ENCODE data around the gene ARL5B. TPM values are rescaled to one million over a fixed set of nuclear protein-coding genes. Genes with fewer than 3 reads are reported as not detected.

Gene ARL5B
- total and polyA plus RNA-seq, 3 experiments from 2014 or later, result 0.98 to 9.5 (median 9.0) TPM

- H3K4me1 Mint-ChIP-seq, result peaks cover 0 to 4% (median 3%) of the 10 kb centered on the region in 3 donors
- POLR2A ChIA-PET, result no interaction called here
- CTCF ChIA-PET, result no interaction called here
- no peak overlapping the region for H3K4me3 Mint-ChIP-seq
- Histone ChIP-seq H3K27ac (ENCODE audit: low read depth, low read length) (no peak overlapping the region), H3K27me3 (ENCODE audit: insufficient read depth, low read length, poor library complexity, severe bottlenecking) (no peaks in the 10 kb centered on the region), H3K36me3 (ENCODE audit: insufficient read depth, low read length) (no peaks in the 10 kb centered on the region), H3K4me1 (ENCODE audit: insufficient read depth, low read length) (no peaks in the 10 kb centered on the region), H3K4me3 (ENCODE audit: low read length) (no peak overlapping the region), H3K9me3 (ENCODE audit: low read length) (no peaks in the 10 kb centered on the region)
- H3K36me3 Mint-ChIP-seq, result no peaks in the 10 kb centered on the region
- DNase-seq, result no peak
- peaks cover 8% of the 10 kb centered on the region in 2 donors for H3K27me3 Mint-ChIP-seq
- H3K27ac Mint-ChIP-seq, result no peak overlapping the region
- no peaks in the 10 kb centered on the region for H3K9me3 Mint-ChIP-seq
Measured at GRCh38 chr10:18687706-18688105, 28.5 kb downstream of the ARL5B start.

GRCh38 chr10:18689498-18689897 is 30.3 kb downstream of the ARL5B start:
- H3K4me3 Mint-ChIP-seq, result no peak overlapping the region
- no peaks in the 10 kb centered on the region for H3K36me3 ChIP-seq (ENCODE audit: insufficient read depth, low read length)
- ChIA-PET POLR2A (no interaction called here), CTCF (no interaction called here)
- H3K9me3 ChIP-seq (ENCODE audit: low read length), result no peaks in the 10 kb centered on the region
- H3K27ac ChIP-seq (ENCODE audit: low read depth, low read length), result no peak overlapping the region
- H3K4me1 Mint-ChIP-seq, result peaks cover 0 to 4% (median 2%) of the 10 kb centered on the region in 3 donors
- H3K27ac Mint-ChIP-seq, result no peak overlapping the region
- no peaks in the 10 kb centered on the region for H3K27me3 ChIP-seq (ENCODE audit: insufficient read depth, low read length, poor library complexity, severe bottlenecking)
- no peaks in the 10 kb centered on the region for H3K4me1 ChIP-seq (ENCODE audit: insufficient read depth, low read length)
- no peak for DNase-seq
- H3K27me3 Mint-ChIP-seq, result peaks cover 8 to 11% of the 10 kb centered on the region in 2 donors
- no peak overlapping the region for H3K4me3 ChIP-seq (ENCODE audit: low read length)
- H3K36me3 Mint-ChIP-seq, result no peaks in the 10 kb centered on the region
- H3K9me3 Mint-ChIP-seq, result no peaks in the 10 kb centered on the region

DNA sequence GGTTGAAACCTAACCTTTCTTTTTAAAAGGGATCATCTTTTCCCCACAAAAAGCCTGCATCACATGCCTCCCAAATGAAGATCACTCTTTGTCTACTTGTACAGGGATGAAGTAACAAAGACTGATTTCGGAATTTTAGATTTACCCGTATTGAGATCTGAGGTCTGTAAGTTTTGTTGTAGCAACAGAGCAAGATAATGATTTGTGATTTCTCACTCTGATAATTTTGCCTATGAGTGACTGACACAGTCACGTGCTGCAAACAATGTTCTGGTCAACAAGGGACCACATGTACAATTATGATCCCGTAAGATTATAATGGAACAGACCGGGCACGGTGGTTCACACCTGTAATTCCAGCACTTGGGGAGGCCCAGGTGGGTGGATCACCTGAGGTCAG is 31.3 kb downstream of the ARL5B start:
- ChIA-PET CTCF (no interaction called here), POLR2A (no interaction called here)

DNA sequence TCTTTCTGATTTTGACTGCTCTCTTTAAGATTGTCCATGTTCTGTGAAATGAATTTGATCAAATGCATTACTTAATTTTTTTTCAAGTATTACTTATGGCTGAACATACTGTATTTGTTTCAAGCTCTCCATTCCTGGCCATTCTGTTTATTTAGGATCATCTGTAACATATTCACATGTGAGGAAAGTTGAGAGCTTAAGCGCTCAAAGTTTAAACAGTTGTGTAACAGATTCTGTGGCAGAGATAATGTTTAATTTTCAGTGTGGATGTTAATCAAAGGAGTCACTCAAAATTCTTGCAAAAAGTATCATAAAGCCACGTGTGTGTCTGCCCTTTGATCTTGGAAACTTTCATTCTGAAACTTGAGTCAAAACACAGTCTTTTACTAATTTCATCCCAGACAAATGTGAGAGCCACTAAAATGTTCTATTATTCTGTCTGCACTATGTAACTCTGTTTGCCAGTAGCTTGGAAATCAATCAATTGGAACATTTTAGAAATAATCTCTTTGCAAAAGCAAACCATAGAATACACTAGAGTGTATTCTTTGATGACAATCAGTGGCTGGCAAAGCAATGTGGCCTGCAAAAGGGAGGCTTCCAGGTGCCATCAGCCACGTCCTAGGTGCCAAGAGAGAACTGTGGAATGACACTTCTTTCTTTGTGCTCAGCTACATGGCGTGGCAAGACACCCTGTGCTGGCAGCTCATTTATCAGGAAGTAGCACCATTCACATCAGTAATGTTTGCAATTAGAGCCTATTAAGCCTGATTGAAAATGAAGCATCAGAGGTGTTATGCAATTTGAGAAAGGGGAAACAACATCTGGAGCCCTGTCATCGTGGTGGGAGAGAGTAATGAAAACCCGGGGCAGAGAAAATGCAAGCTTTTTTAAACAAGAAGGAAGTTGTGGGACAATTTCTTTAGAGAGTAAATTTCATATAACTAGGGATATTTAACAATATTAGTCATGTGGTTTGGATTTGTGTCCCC is 40.9 kb downstream of the ARL5B start:
- CTCF ChIA-PET, result no interaction called here
- Mint-ChIP-seq H3K27me3 (no peaks in the 10 kb centered on the region), H3K36me3 (peaks cover 0 to 3% (median 0%) of the 10 kb centered on the region in 3 donors), H3K4me3 (no peak overlapping the region), H3K27ac (peak overlapping the region in 1 of 8 donors; percentile 30), H3K4me1 (peaks cover 0 to 3% (median 2%) of the 10 kb centered on the region in 3 donors), H3K9me3 (no peaks in the 10 kb centered on the region)
- Histone ChIP-seq H3K4me3 (ENCODE audit: low read length) (no peak overlapping the region), H3K4me1 (ENCODE audit: insufficient read depth, low read length) (no peaks in the 10 kb centered on the region), H3K27me3 (ENCODE audit: insufficient read depth, low read length, poor library complexity, severe bottlenecking) (no peaks in the 10 kb centered on the region), H3K36me3 (ENCODE audit: insufficient read depth, low read length) (no peaks in the 10 kb centered on the region), H3K27ac (ENCODE audit: low read depth, low read length) (no peak overlapping the region), H3K9me3 (ENCODE audit: low read length) (no peaks in the 10 kb centered on the region)
- DNase-seq, result no peak
- POLR2A ChIA-PET, result no interaction called here

More for the DNA sequence above, 31.3 kb downstream of the ARL5B start:
- Mint-ChIP-seq H3K4me1 (no peaks in the 10 kb centered on the region), H3K27ac (no peak overlapping the region), H3K27me3 (peaks cover 8 to 11% of the 10 kb centered on the region in 2 donors), H3K4me3 (no peak overlapping the region), H3K36me3 (no peaks in the 10 kb centered on the region), H3K9me3 (no peaks in the 10 kb centered on the region)
- H3K27me3 ChIP-seq (ENCODE audit: insufficient read depth, low read length, poor library complexity, severe bottlenecking), result no peaks in the 10 kb centered on the region
- H3K4me1 ChIP-seq (ENCODE audit: insufficient read depth, low read length), result no peaks in the 10 kb centered on the region
- H3K9me3 ChIP-seq (ENCODE audit: low read length), result no peaks in the 10 kb centered on the region
- DNase-seq, result no peak
- no peak overlapping the region for H3K4me3 ChIP-seq (ENCODE audit: low read length)
- H3K36me3 ChIP-seq (ENCODE audit: insufficient read depth, low read length), result no peaks in the 10 kb centered on the region
- no peak overlapping the region for H3K27ac ChIP-seq (ENCODE audit: low read depth, low read length)

GRCh38 chr10:18703521-18703920 is 44.3 kb downstream of the ARL5B start:
- CTCF ChIA-PET, result no interaction called here
- POLR2A ChIA-PET, result no interaction called here

GRCh38 chr10:18710201-18710653 is 51.0 kb downstream of the ARL5B start:
- no peaks in the 10 kb centered on the region for H3K9me3 ChIP-seq (ENCODE audit: low read length)
- Mint-ChIP-seq H3K27ac (no peak overlapping the region), H3K4me3 (no peak overlapping the region), H3K4me1 (no peaks in the 10 kb centered on the region), H3K36me3 (no peaks in the 10 kb centered on the region), H3K27me3 (peaks cover 5 to 7% of the 10 kb centered on the region in 2 donors), H3K9me3 (no peaks in the 10 kb centered on the region)
- no peaks in the 10 kb centered on the region for H3K36me3 ChIP-seq (ENCODE audit: insufficient read depth, low read length)
- no peak for DNase-seq
- H3K27ac ChIP-seq (ENCODE audit: low read depth, low read length), result no peak overlapping the region
- ChIA-PET CTCF (no interaction called here), POLR2A (no interaction called here)
- no peaks in the 10 kb centered on the region for H3K4me1 ChIP-seq (ENCODE audit: insufficient read depth, low read length)
- H3K27me3 ChIP-seq (ENCODE audit: insufficient read depth, low read length, poor library complexity, severe bottlenecking), result no peaks in the 10 kb centered on the region
- H3K4me3 ChIP-seq (ENCODE audit: low read length), result no peak overlapping the region

More at GRCh38 chr10:18703521-18703920, 44.3 kb downstream of the ARL5B start:
- no peak overlapping the region for H3K4me3 ChIP-seq (ENCODE audit: low read length)
- Mint-ChIP-seq H3K36me3 (no peaks in the 10 kb centered on the region), H3K27me3 (peaks cover 0 to 3% of the 10 kb centered on the region in 2 donors), H3K4me3 (no peak overlapping the region), H3K4me1 (peaks cover 0 to 3% (median 2%) of the 10 kb centered on the region in 3 donors), H3K27ac (no peak overlapping the region), H3K9me3 (no peaks in the 10 kb centered on the region)
- no peaks in the 10 kb centered on the region for H3K36me3 ChIP-seq (ENCODE audit: insufficient read depth, low read length)
- H3K4me1 ChIP-seq (ENCODE audit: insufficient read depth, low read length), result no peaks in the 10 kb centered on the region
- no peaks in the 10 kb centered on the region for H3K27me3 ChIP-seq (ENCODE audit: insufficient read depth, low read length, poor library complexity, severe bottlenecking)
- no peak overlapping the region for H3K27ac ChIP-seq (ENCODE audit: low read depth, low read length)
- H3K9me3 ChIP-seq (ENCODE audit: low read length), result no peaks in the 10 kb centered on the region
- no peak for DNase-seq

- POLR2A ChIA-PET, result no interaction called here
- H3K9me3 ChIP-seq (ENCODE audit: low read length), result no peaks in the 10 kb centered on the region
- no peaks in the 10 kb centered on the region for H3K4me1 Mint-ChIP-seq
- H3K27me3 ChIP-seq (ENCODE audit: insufficient read depth, low read length, poor library complexity, severe bottlenecking), result no peaks in the 10 kb centered on the region
- H3K4me1 ChIP-seq (ENCODE audit: insufficient read depth, low read length), result no peaks in the 10 kb centered on the region
- no peak overlapping the region for H3K27ac Mint-ChIP-seq
- no peak for DNase-seq
- no peak overlapping the region for H3K4me3 Mint-ChIP-seq
- H3K27ac ChIP-seq (ENCODE audit: low read depth, low read length), result no peak overlapping the region
- CTCF ChIA-PET, result no interaction called here
- H3K27me3 Mint-ChIP-seq, result peaks cover 2 to 7% of the 10 kb centered on the region in 2 donors
- H3K36me3 Mint-ChIP-seq, result no peaks in the 10 kb centered on the region
- no peak overlapping the region for H3K4me3 ChIP-seq (ENCODE audit: low read length)
- no peaks in the 10 kb centered on the region for H3K9me3 Mint-ChIP-seq
- H3K36me3 ChIP-seq (ENCODE audit: insufficient read depth, low read length), result no peaks in the 10 kb centered on the region
Measured at GRCh38 chr10:18713077-18713476, 53.8 kb downstream of the ARL5B start.

- POLR2A ChIA-PET, result no interaction called here
- Mint-ChIP-seq H3K9me3 (no peaks in the 10 kb centered on the region), H3K27ac (no peak overlapping the region)
Measured at GRCh38 chr10:18718991-18719390, 59.8 kb downstream of the ARL5B start.

More at GRCh38 chr10:18718991-18719390, 59.8 kb downstream of the ARL5B start:
- Mint-ChIP-seq H3K4me1 (no peaks in the 10 kb centered on the region), H3K27me3 (no peaks in the 10 kb centered on the region), H3K4me3 (no peak overlapping the region), H3K36me3 (no peaks in the 10 kb centered on the region)
- H3K27ac ChIP-seq (ENCODE audit: low read depth, low read length), result no peak overlapping the region
- no peak for DNase-seq
- H3K27me3 ChIP-seq (ENCODE audit: insufficient read depth, low read length, poor library complexity, severe bottlenecking), result no peaks in the 10 kb centered on the region
- no peaks in the 10 kb centered on the region for H3K4me1 ChIP-seq (ENCODE audit: insufficient read depth, low read length)
- H3K4me3 ChIP-seq (ENCODE audit: low read length), result no peak overlapping the region
- CTCF ChIA-PET, result no interaction called here
- no peaks in the 10 kb centered on the region for H3K36me3 ChIP-seq (ENCODE audit: insufficient read depth, low read length)
- H3K9me3 ChIP-seq (ENCODE audit: low read length), result no peaks in the 10 kb centered on the region
